Activated T-helper 17 cell treated with anti-CD3 and anti-CD28 coated beads, Interleukin-2, amount 50 U/mL, for 72 hours (primary cell): ENCODE results near the gene EMP2. TPM values are rescaled to one million over a fixed set of nuclear protein-coding genes. Genes with fewer than 3 reads are reported as not detected.
A peak's percentile ranks its signal among the peaks of the same experiment; 100 is the strongest.

Source experiments
- ATAC-seq: fragments of 150-1000 bp; cut with Tn5 transposase; replicated peaks from 2 replicates; pipeline ENCODE4 v1.10.0; 2021; ENCODE audit warnings: mild to moderate bottlenecking, moderate library complexity
- H3K27ac Mint-ChIP-seq: one replicate; pipeline ENCODE4 v1.8.0; 2022; ENCODE audit warnings: mixed read lengths
- H3K27me3 Mint-ChIP-seq: one replicate; pipeline ENCODE4 v1.8.0; 2022; ENCODE audit warnings: mixed read lengths
- H3K36me3 Mint-ChIP-seq: one replicate; pipeline ENCODE4 v1.8.0; 2022; ENCODE audit warnings: low read depth, mild to moderate bottlenecking, mixed read lengths
- H3K4me1 Mint-ChIP-seq: one replicate; pipeline ENCODE4 v1.8.0; 2022; ENCODE audit warnings: mixed read lengths
- H3K4me3 Mint-ChIP-seq: one replicate; pipeline ENCODE4 v1.8.0; 2022; ENCODE audit warnings: mild to moderate bottlenecking, mixed read lengths
- H3K9me3 Mint-ChIP-seq: one replicate; pipeline ENCODE4 v1.8.0; 2022; ENCODE audit warnings: mixed read lengths
- total RNA-seq, 2 donors: library from RNA; stranded (reverse); gene quantifications; one replicate each; pipeline ENCODE4 v1.2.3, GENCODE V29; 2022

EMP2 gene
- total RNA-seq, 2 donors from 2014 or later: 0.15 to 0.16 TPM

DNA sequence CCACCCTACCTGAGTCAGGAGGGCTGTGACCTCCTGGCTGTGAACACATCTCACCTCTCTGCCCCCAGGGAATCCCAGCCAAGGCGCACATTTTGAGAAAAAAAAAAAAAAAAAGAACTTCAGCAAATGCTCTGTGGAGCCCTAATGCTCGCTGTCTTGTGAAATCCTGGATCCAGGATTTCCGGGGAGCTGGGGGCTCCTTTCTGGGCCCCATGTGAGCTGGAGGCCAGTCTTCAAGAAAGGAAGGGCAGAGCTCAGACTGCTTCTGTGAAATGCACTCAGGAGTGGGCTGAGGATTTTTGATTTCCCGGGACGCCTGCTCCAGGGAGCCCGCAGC is 36.0 kb upstream of the EMP2 start:
- Mint-ChIP-seq H3K9me3 (no peaks in the 10 kb centered on the region), H3K4me1 (no peaks in the 10 kb centered on the region), H3K4me3 (no peak overlapping the region), H3K27me3 (peaks cover 28% of the 10 kb centered on the region), H3K27ac (no peak overlapping the region), H3K36me3 (no peaks in the 10 kb centered on the region)
- no peak for ATAC-seq

DNA sequence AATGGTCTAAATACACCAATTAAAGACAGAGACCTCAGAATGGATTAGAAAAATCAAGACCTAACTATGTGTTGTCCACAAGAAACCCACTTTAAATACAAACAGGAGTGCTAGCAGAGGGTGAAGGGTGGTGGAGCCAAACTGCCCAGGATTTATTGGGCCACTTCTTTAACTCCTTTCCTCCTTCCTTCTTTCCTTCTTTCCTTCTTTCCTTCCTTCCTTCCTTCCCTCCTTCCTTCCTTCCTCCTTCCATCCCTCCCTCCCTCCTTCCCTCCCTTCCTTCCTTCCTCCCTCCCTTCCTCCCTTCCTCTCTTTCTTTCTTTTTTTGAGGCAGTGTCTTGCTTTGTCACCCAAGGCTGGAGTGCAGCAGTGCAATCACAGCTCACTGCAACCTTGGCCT is 34.3 kb upstream of the EMP2 start:
- Mint-ChIP-seq H3K4me1 (no peaks in the 10 kb centered on the region), H3K27ac (no peak overlapping the region), H3K27me3 (peaks cover 21% of the 10 kb centered on the region), H3K36me3 (no peaks in the 10 kb centered on the region), H3K9me3 (no peaks in the 10 kb centered on the region), H3K4me3 (no peak overlapping the region)
- ATAC-seq: no peak

DNA sequence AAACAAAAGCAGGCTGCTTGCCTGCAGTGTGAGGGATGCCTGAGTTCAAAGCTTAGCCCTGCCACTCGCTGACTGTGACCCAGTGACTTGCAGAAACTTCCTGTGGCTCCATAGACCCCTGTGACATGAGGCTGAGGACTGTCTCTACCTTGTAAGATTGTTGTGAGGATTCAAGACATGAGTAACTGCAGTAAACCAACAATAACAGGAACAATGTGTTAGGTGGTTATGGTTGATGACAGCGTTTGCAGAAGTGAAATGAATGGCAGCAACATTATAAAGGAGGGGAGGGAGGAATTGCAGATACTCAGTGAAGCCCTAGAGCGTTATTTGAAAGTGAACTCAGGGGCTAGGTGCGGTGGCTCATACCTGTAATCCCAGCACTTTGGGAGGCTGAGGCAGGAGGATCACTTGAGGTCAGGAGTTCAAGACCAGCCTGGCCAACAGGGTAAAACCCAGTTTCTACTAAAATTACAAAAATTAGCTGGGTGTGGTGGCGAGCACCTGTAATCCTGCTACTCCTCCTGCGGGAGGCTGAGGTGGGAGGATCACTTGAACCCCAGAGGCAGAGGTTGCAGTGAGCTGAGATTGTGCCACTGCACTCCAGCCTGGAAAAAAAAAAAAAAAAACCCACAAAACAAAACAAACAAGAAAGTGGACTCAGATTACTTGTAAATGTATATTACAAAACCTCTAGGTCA is 33.5 kb upstream of the EMP2 start:
- no peak for ATAC-seq
- no peaks in the 10 kb centered on the region for H3K9me3 Mint-ChIP-seq
- no peak overlapping the region for H3K27ac Mint-ChIP-seq
- no peaks in the 10 kb centered on the region for H3K36me3 Mint-ChIP-seq
- no peak overlapping the region for H3K4me3 Mint-ChIP-seq
- H3K4me1 Mint-ChIP-seq: no peaks in the 10 kb centered on the region
- peaks cover 15% of the 10 kb centered on the region for H3K27me3 Mint-ChIP-seq

DNA sequence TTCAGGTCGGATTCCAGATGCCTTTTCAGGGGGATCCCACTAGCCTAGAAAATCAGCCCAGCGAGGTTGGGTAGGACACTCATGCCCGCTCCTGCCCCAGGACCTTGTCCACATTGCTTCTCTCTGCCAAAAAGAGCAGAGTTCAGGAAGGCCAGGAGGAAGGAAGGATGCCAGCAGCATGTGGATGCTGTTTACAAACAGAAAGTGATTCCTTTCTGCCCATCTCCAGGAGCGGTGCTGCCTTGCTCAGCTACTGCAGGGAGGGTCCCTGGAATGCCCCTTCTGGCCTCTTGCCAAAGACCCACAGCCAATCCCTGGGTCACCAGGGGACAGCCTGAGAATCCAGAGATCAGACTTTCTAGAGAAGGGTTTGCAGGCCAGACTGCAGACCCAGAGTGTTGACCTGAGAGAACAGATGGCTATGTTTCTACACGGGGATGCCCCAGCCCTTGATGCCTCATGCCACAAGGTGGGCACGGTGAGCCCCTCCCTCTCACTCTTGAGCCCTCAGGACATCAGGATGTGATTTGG is 32.3 kb upstream of the EMP2 start:
- Mint-ChIP-seq H3K27me3 (peaks cover 5% of the 10 kb centered on the region), H3K27ac (no peak overlapping the region), H3K4me3 (no peak overlapping the region), H3K9me3 (no peaks in the 10 kb centered on the region), H3K4me1 (no peaks in the 10 kb centered on the region), H3K36me3 (no peaks in the 10 kb centered on the region)
- no peak for ATAC-seq

DNA sequence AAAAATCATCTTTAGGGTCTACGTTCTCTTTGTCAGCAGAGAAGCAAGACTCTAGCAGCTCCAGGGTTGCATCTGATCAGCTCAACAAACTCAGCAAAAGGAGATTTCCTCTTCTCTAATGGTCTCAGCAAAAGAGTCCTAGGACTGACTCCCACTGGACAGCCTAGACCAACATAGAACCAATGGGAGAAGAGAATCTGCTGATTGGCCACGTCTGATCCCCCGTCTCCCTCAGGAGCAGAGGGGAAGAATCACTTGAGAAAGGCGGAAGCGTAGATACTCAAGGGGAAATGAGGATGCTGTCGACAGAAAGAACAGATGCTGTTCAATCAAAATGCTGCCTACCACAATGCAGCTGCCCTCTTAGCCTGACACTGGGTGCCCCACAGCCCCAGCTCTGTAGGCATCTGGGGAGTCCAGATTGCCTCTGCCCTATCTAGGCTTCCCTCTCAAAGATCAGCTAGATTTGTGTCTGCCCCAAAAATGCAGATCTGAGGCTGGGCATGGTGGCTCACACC is 31.5 kb upstream of the EMP2 start:
- H3K9me3 Mint-ChIP-seq: no peaks in the 10 kb centered on the region
- H3K27me3 Mint-ChIP-seq: peaks cover under 1% of the 10 kb centered on the region
- H3K27ac Mint-ChIP-seq: no peak overlapping the region
- no peaks in the 10 kb centered on the region for H3K36me3 Mint-ChIP-seq
- no peak for ATAC-seq
- H3K4me3 Mint-ChIP-seq: no peak overlapping the region
- H3K4me1 Mint-ChIP-seq: no peaks in the 10 kb centered on the region

DNA sequence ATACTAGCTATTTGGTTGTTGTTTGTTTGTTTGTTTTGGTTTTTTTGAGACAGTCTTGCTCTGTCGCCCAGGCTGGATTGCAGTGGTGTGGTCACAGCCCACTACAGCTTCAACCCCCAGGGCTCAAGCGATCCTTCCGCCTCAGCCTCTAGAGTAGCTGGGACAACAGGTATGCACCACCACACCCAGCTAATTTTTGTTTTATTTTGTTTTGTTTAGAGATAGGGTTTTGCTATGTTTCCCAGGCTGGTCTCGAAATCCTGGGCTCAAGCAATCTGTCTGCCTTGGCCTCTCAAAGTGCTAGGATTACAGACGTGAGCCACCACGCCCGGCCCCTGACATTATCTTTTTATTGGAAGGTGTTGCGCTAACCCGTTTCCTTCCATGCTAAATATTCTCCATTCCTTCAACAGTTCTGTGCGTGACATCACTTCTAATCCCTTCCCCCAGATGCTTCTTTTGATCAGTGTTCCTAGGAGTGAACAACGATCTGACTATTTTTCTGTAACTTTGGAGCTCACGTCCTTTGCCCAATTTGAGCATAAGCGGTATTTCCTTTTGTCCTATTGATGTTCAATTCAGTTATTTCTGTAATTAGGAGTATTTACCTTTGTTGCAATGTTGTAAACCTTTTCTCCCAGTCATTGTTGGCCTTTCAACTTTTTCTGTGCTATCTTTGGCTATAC is 30.2 kb upstream of the EMP2 start:
- peaks cover 10% of the 10 kb centered on the region for H3K27me3 Mint-ChIP-seq
- H3K4me1 Mint-ChIP-seq: no peaks in the 10 kb centered on the region
- H3K9me3 Mint-ChIP-seq: no peaks in the 10 kb centered on the region
- H3K4me3 Mint-ChIP-seq: no peak overlapping the region
- ATAC-seq: no peak
- no peak overlapping the region for H3K27ac Mint-ChIP-seq
- no peaks in the 10 kb centered on the region for H3K36me3 Mint-ChIP-seq

DNA sequence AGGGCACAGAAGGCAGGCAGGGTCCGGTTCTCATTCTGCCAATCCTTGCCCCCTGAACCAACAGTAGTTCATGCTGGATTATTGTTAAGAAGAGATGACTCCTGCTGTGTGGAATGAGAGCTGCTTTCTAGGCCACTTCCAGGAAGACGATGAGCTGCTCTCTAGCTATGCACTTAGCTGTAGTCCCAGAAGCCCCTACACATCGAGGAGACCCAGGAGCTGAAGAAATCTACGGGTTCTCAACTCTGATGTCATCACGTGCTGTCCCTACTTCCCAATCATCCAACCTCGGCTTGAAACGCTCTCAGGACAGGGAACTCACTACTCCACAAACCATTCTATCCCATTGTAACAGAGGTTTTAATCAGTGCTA is 29.0 kb upstream of the EMP2 start:
- no peaks in the 10 kb centered on the region for H3K9me3 Mint-ChIP-seq
- H3K4me1 Mint-ChIP-seq: no peaks in the 10 kb centered on the region
- H3K36me3 Mint-ChIP-seq: no peaks in the 10 kb centered on the region
- H3K27me3 Mint-ChIP-seq: peaks cover 10% of the 10 kb centered on the region
- ATAC-seq: no peak
- no peak overlapping the region for H3K27ac Mint-ChIP-seq
- no peak overlapping the region for H3K4me3 Mint-ChIP-seq

DNA sequence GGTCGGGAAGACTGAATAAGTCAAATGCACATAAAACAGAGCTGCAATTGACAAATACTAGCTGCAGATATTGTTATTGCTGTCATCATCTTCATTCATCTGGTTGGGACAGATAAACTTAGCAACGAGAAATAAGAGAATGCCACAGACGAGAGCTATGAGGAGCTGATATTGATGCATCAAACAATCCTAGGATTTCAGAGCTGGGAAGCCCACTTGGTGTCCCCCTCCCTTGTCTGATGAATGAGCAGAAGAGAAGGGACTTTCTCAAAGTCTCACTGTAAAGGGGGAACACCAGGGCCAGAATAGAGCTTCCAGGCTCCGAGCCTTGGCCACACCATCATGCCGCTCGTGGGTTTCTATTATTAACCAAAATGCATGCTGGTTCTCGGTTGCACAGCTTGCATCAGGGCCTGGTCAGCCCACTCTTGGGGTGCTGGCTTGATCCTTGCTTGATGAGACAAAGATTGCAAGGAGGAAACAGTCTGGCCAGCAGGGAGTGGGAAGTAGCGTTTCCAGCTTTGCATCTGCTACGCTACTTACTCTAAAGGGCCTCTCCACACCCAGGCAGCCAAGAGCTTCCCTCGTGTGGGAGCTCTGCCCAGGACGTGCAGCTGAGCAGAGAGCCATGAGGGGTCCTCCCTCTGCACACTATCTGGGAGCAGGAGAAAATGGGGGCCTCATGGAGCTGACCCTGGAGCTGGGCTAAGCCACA is 28.4 kb upstream of the EMP2 start:
- Mint-ChIP-seq H3K4me1 (no peaks in the 10 kb centered on the region), H3K4me3 (no peak overlapping the region)
- ATAC-seq: no peak

DNA sequence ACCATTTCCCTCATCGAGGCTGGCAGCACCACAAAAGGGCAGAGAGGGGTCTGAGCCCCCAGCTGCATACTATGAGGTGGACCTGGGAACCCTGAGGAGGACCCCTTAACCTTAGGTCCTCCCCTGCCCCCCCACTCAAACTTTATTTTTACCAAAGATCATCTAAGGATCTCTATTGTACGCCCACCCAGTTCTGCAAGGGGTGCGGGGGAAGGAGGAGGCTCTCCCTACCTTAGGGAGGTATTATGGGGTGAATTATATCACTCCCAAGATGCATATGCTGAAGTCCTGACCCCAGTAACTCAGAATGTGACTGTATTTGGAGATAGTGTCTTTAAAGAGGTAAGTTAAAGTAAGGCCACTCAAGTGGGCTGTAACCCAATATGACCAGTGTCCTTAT is 26.8 kb upstream of the EMP2 start:
- no peak for ATAC-seq
- H3K27me3 Mint-ChIP-seq: peaks cover 19% of the 10 kb centered on the region
- H3K27ac Mint-ChIP-seq: no peak overlapping the region

More for the DNA sequence above, 28.4 kb upstream of the EMP2 start:
- peaks cover 12% of the 10 kb centered on the region for H3K27me3 Mint-ChIP-seq
- no peaks in the 10 kb centered on the region for H3K9me3 Mint-ChIP-seq
- no peaks in the 10 kb centered on the region for H3K36me3 Mint-ChIP-seq
- H3K27ac Mint-ChIP-seq: no peak overlapping the region

DNA sequence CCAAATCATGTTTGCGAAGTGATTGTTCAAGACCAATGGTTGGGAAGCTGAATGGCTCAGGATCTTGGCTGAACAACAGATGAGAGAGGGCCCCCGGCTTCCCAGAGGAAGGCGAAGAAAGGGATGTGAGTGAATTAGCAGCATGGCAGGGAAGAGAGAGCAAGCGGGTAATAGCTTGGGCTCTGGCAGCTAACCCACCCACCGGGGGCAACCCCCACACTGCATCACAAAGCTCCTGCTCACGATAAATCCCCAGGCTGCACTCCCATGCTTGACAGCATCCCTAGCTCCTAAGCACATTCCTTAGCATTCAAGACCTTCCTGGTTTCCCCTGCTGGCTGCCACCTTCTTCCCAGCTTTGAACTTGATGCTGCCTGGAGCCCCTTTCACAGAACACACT is 26.2 kb upstream of the EMP2 start:
- Mint-ChIP-seq H3K4me3 (no peak overlapping the region), H3K36me3 (no peaks in the 10 kb centered on the region), H3K4me1 (no peaks in the 10 kb centered on the region), H3K27ac (no peak overlapping the region), H3K27me3 (peaks cover 20% of the 10 kb centered on the region), H3K9me3 (no peaks in the 10 kb centered on the region)
- ATAC-seq: no peak

More for the DNA sequence above, 26.8 kb upstream of the EMP2 start:
- no peak overlapping the region for H3K4me3 Mint-ChIP-seq
- H3K4me1 Mint-ChIP-seq: no peaks in the 10 kb centered on the region
- H3K9me3 Mint-ChIP-seq: no peaks in the 10 kb centered on the region
- H3K36me3 Mint-ChIP-seq: no peaks in the 10 kb centered on the region

DNA sequence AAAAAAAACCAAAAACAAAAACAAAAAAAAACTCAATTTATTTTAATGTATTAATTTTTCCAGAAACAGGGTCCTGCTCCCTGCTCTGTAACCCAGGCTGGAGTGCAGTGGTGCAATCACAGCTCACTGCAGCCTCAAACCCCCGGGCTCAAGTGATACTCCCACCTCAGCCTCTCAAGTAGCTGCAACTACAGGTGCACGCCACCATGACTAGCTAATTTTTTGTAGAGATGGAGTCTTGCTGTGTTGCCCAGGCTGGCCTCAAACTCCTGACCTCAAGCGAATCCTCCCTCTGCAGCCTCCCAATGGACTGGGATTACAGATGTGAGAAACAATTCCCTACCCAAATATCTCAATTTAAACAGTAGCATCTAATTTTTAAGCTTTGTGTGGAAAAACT is 25.2 kb upstream of the EMP2 start:
- H3K4me3 Mint-ChIP-seq: no peak overlapping the region
- peaks cover 20% of the 10 kb centered on the region for H3K27me3 Mint-ChIP-seq
- H3K36me3 Mint-ChIP-seq: no peaks in the 10 kb centered on the region
- no peaks in the 10 kb centered on the region for H3K4me1 Mint-ChIP-seq
- no peak overlapping the region for H3K27ac Mint-ChIP-seq
- no peaks in the 10 kb centered on the region for H3K9me3 Mint-ChIP-seq
- no peak for ATAC-seq

DNA sequence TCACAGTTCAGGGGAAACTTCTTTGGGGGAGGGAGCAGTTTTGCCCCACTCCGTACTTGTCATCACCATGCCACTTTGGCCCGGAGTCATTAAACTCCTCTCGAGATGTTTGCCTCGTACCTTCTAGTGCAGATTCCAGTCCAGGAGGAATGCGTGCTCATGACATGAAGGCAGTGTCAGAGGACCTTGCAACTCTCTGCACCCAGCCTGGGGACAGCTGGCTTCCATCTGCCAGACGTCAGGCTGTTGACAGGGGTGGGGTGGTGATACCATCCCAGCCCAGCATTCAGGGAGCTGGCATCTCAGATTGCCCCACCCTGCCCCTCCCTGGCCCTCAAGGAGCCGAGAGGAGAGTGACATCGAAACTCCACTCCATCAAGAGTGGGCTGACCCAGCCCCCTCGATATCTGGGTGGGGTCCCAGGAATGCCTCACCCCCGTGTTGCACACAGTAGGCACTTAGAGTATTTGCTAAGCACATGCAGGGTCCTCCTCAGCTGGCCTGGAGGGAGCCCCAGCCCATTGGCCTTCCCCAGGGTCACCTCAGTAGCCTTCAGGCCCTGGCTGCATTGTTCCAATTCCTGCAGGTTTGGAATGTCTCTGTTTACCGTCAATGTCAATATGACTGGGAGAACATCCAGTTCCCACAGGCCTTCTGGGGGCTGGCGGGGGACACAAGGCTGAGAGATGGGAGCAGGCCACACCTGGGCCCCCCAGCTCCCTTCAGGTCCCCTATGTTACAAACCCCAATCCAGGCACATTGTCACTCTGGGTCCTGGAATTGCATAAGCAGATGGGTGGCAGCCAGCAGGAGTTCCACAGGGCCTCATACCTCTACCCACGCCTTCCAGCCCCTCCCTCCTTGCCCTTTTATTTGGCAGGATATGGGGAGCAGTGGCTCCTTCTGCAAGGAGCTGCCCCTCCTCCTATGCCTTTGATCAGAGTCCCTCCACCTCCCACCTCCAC is 21.3 kb upstream of the EMP2 start:
- no peaks in the 10 kb centered on the region for H3K36me3 Mint-ChIP-seq
- H3K9me3 Mint-ChIP-seq: no peaks in the 10 kb centered on the region
- no peaks in the 10 kb centered on the region for H3K4me1 Mint-ChIP-seq
- H3K27ac Mint-ChIP-seq: no peak overlapping the region
- ATAC-seq: no peak
- peaks cover 30% of the 10 kb centered on the region for H3K27me3 Mint-ChIP-seq
- H3K4me3 Mint-ChIP-seq: no peak overlapping the region

DNA sequence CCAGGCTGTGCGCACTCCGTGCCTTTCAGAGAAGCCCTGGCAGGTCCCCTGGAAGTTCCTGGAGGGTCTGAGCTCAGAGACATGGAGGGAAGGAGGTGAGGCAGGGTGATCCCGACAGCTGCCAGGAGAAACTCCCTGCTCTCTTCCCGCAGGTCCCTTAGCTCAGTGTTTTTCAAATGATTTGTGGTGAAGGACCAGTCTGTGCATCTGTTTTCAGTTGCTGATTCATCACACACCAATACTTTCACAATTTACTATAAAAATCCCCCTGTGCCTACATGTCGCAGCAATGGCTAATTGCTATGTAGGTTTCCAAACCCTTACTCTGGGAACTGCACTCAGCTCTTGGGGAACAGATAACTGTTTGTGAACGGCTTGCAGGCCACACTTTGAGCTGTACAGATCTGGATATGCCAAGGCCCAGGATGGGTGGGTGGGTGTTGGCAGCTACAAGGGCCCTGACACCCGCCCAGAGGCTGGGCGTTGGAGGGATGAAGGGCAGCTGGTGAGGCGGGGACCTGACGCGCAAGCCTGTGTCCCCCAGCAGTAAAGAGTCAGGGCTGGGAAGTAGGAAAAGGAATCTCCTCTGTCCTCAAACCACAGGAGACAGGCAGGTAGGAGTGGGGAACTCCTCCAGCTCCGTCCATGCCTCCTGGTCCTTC is 20.5 kb upstream of the EMP2 start:
- Mint-ChIP-seq H3K27ac (no peak overlapping the region), H3K4me3 (no peak overlapping the region), H3K4me1 (no peaks in the 10 kb centered on the region), H3K27me3 (peaks cover 23% of the 10 kb centered on the region), H3K9me3 (no peaks in the 10 kb centered on the region), H3K36me3 (no peaks in the 10 kb centered on the region)
- ATAC-seq: peak; percentile 71
